ENCODE measurements around the gene PARM1.

PARM1 gene

DNA sequence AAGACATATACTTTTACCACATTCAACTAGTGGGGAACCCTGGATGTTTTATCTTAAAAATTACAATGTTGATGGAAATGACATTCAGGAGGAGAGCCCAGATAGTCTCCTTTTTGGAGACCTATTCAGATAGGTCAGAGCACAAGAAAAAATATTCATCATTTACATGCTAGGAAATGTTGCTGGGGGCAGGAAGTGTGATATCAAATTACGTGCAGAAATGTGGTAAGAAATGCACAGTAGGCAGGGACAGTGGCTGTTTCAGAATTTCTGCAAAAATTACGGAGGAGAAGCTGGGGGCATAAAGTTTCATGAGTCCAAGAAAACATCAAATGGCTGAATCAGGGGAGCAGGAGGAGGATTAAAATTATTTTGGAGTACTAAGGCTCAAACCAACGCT, 8.2 kb downstream of the PARM1 start:
- no peak overlapping the region for H3K4me3 ChIP-seq (ENCODE audit: low read depth, low read length)
- TF ChIP-seq, protein P1, sequence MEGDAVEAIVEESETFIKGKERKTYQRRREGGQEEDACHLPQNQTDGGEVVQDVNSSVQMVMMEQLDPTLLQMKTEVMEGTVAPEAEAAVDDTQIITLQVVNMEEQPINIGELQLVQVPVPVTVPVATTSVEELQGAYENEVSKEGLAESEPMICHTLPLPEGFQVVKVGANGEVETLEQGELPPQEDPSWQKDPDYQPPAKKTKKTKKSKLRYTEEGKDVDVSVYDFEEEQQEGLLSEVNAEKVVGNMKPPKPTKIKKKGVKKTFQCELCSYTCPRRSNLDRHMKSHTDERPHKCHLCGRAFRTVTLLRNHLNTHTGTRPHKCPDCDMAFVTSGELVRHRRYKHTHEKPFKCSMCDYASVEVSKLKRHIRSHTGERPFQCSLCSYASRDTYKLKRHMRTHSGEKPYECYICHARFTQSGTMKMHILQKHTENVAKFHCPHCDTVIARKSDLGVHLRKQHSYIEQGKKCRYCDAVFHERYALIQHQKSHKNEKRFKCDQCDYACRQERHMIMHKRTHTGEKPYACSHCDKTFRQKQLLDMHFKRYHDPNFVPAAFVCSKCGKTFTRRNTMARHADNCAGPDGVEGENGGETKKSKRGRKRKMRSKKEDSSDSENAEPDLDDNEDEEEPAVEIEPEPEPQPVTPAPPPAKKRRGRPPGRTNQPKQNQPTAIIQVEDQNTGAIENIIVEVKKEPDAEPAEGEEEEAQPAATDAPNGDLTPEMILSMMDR (IDR thresholded peaks at IDR 0.05; ENCODE audit: borderline replicate concordance, insufficient read depth, low read depth, low read length): no peak

DNA sequence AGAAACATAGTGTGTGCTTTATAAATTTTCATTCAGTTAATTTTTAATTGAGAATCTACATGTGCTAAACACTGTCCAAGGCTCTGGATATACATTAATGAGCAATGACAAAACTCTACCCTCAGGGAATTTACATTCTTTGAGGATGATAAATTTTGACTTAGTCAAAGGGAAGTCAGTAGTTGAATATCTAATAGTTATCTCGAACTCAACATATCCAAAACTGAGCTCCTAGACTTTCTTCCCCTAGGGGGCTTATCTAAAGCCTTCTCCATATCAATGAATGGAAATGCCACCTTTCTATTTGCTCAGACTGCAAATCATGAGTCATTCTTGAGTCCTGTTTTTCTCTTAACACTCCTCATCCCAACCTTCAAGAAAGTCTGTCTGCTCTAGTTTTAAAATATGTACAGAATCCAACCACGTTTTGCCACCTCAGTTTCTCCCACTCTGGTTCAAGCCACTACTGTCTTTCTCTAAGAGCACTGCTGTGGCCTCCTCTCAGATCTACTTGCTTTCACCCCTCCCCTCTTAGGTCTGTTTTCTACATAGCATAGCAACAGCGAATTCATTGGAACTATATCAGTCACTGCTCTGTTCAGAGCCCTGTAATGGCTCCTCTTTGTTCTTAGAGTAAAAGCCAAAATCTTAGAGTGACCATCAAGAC, 9.5 kb downstream of the PARM1 start:
- TF ChIP-seq, protein P1 (IDR thresholded peaks at IDR 0.05; ENCODE audit: borderline replicate concordance, insufficient read depth, low read depth, low read length): no peak
- no peak overlapping the region for H3K4me3 ChIP-seq (ENCODE audit: low read depth, low read length)

DNA sequence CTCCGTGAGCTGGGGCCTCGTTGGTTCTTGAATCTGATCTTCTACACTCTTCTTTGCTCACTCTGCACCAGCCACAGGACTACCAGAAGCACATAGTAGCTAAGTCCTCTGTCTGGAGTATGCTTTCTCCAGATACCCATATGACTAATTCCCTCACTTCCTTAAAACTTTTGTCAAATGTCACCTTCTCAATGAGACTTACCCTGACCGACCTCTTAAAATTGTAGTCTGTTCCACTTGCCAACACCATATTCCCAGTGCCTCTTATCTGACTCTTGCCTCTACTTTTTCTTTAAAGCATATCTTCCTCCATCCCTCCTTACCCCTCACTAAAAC, 10.0 kb downstream of the PARM1 start:
- TF ChIP-seq, protein P1 (IDR thresholded peaks at IDR 0.05; ENCODE audit: borderline replicate concordance, insufficient read depth, low read depth, low read length): no peak

DNA sequence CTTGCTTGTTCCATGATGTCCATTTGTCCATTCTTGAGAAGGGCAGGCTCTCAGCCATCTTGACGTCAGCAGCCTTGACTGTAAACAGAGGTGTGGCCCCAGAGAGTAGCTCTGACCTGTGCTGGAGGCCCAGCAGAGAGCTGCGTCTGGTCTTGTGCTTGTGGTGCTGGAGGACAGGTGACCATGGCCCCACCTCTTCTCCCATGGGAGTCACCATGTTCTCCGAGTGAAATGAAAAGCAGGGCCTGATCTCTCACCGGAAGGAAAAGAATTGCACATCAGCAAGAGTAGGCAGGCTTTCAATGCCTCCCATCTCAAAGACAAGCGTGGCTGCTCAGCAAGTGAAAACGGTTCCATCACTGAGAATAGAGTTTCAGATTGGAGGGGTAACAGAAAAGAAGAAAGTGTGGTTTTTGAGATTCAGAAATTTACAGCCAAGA, 11.5 kb downstream of the PARM1 start:
- H3K4me3 ChIP-seq (ENCODE audit: low read depth, low read length): no peak overlapping the region
- TF ChIP-seq, protein P1 (IDR thresholded peaks at IDR 0.05; ENCODE audit: borderline replicate concordance, insufficient read depth, low read depth, low read length): no peak

More for the DNA sequence above, 10.0 kb downstream of the PARM1 start:
- no peak overlapping the region for H3K4me3 ChIP-seq (ENCODE audit: low read depth, low read length)

DNA sequence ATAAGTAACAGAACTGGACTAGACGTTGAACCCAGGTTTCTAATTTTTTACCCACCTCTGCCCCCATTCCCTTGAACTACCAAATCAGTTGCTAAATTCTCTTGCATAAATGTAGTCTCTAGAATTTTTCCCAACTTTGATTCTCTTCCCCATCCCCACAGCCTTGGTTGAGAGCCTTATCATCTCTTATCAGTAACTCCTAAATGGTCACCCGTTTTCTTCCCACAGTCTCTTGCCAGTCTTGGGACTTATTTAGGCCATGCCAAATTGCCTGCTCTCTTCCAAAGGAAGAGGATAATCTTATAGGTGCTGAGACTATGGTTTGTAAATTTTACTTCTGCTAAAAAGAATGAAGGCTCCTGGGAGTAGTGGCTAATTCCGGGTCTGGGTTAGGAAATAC, 13.3 kb downstream of the PARM1 start:
- TF ChIP-seq, protein P1 (IDR thresholded peaks at IDR 0.05; ENCODE audit: borderline replicate concordance, insufficient read depth, low read depth, low read length): no peak
- H3K4me3 ChIP-seq (ENCODE audit: low read depth, low read length): no peak overlapping the region

DNA sequence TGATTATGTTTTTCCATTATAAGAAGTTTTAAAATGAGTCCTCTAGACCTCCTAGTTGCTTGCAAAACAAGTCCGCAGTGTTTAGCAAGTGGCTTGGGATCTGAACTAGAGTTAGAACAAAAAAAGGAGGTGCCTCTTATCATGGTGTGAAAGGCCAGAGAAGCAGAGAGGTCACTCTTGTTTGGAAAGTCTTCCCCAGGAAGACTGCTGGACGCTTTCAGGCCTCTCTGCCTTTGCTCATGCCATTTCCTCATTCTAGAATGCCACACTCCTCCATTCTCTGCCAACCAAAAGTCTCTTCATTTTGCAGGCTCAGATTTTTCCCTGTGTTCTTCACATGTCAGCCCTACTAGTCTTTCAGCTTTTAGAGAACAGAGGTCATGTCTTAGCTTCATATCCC, 14.9 kb downstream of the PARM1 start:
- H3K4me3 ChIP-seq (ENCODE audit: low read depth, low read length): no peak overlapping the region
- TF ChIP-seq, protein P1 (IDR thresholded peaks at IDR 0.05; ENCODE audit: borderline replicate concordance, insufficient read depth, low read depth, low read length): no peak

DNA sequence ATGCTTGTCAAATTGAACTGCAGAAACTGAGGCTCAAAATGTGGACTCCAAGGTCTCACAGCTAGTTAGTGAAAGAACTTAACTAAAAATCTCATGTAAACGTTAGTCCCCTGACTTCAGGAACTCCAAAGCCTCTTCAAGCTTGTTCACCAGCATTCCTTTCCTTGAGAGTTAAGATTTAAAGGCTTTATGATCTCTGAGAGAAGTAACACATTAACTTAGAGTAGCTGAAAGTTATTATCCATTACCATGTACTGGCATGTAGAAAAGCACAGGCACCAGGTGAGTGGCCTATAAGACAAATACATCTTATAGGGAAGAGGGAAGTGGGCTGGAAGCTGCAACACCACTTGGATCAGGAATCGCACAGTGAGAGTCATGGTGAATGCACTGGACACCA, 15.3 kb downstream of the PARM1 start:
- TF ChIP-seq, protein P1 (IDR thresholded peaks at IDR 0.05; ENCODE audit: borderline replicate concordance, insufficient read depth, low read depth, low read length): no peak
- H3K4me3 ChIP-seq (ENCODE audit: low read depth, low read length): no peak overlapping the region
